IPS DF 6.9 (cell line): ENCODE results near the gene FBXO31.

Source experiments
- DNase-seq: peaks from one replicate; pipeline ENCODE4 v3.0.0-alpha.2; 2013; ENCODE audit warnings: low read depth, low spot score
- H3K27ac ChIP-seq: one replicate; pipeline ENCODE4 v1.5.1; 2013; ENCODE audit warnings: low read length, control low read depth
- H3K27me3 ChIP-seq: 2 replicates; pipeline ENCODE4 v1.6.1; 2013; ENCODE audit warnings: mild to moderate bottlenecking, low read length; ENCODE audit not compliant: control insufficient read depth, insufficient read depth
- H3K36me3 ChIP-seq: 2 replicates; pipeline ENCODE4 v1.6.1; 2013; ENCODE audit warnings: low read length; ENCODE audit not compliant: control insufficient read depth, insufficient read depth
- H3K4me1 ChIP-seq: 2 replicates; pipeline ENCODE4 v1.6.1; 2013; ENCODE audit warnings: low read length; ENCODE audit not compliant: control insufficient read depth, insufficient read depth
- H3K4me3 ChIP-seq: 2 replicates; pipeline ENCODE4 v1.5.1; 2013; ENCODE audit warnings: mild to moderate bottlenecking, low read length
- H3K9me3 ChIP-seq: 2 replicates; pipeline ENCODE4 v1.6.1; 2013; ENCODE audit warnings: low read length, inconsistent platforms; ENCODE audit not compliant: control insufficient read depth, insufficient read depth
- WGBS: extraction: QIAGEN DNeasy Blood & Tissue Kit; methylation state at CpG from one replicate; pipeline ENCODE4 v1.1.7; 2013; ENCODE audit warnings: mixed read lengths, missing lambda C conversion rate; ENCODE audit not compliant: insufficient read length, insufficient coverage; 5-methylcytosine and 5-hydroxymethylcytosine counted together

FBXO31 gene

DNA sequence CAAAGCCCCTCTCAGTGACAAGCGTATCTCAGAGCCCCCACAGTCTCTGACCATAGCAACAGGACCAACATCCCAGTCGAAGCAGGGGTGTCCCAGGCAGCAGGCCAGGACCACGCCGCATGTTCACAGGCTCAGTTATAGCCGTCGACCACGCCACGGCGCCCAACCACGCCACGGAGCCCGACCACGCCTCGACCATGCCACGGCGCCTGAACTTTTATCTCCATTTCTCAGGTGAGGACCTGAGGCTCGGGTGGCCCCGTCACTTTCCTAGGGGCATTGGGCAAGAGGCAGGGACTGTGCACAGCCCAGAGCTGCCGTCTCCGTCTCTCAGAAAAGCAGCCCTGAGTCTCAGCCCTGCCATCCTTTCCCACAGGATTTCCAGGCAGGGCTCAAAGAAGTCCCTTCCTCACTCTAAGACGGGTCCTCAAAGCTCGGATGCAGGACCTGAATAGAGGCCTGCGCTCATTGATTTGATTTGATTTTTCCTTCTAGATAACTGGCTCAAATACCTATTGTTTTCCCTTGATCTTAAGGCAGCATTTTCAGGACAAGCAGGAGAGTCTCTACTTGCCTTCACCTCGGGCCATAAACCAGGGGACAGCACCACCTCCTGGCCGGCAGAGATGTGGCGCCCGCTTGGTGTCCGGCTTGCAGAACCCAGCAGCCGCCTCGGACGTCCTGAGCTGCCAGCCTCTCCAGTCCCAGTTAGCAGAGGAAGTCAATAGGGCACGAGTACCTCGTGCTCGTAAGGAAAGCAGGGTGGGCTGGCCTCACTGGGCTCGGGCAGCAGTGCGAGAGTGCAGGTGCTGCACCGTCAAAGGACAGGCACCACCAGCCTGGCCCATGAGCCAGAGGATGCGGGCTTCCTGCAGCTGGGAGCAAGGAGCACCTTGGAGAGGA is 105.1 kb downstream of the FBXO31 start:
- DNase-seq: peak; percentile 66
- no peaks in the 10 kb centered on the region for H3K9me3 ChIP-seq
- H3K36me3 ChIP-seq: no peaks in the 10 kb centered on the region
- H3K4me1 ChIP-seq: 0 out of 2 replicates have a peak, but pooled peaks cover 1% of the 10 kb centered on the region
- no peaks in the 10 kb centered on the region for H3K27me3 ChIP-seq
- H3K4me3 ChIP-seq: no peak overlapping the region
- H3K27ac ChIP-seq: no peak overlapping the region
- WGBS: no CpG with 5 or more reads among the region's 38 CpGs
